NCI-H1436 (cell line): ENCODE data around the gene TNNC2.
"Not testable (repeated sequence)": the region's sequence is repeated elsewhere in the genome, so short reads cannot be mapped to it uniquely, and the experiment has no call there.

Source experiments
- DNase-seq: peaks from one replicate; lab custom pipeline; 2025; lab: John Stamatoyannopoulos, UW

The TNNC2 gene

GRCh38 chr20:45822857-45823256 lies 4.3 kb downstream of the TNNC2 start:
- peak; percentile 7 for DNase-seq

- DNase-seq: peak; percentile 10
Measured at GRCh38 chr20:45821947-45822346, 5.2 kb downstream of the TNNC2 start.

DNA sequence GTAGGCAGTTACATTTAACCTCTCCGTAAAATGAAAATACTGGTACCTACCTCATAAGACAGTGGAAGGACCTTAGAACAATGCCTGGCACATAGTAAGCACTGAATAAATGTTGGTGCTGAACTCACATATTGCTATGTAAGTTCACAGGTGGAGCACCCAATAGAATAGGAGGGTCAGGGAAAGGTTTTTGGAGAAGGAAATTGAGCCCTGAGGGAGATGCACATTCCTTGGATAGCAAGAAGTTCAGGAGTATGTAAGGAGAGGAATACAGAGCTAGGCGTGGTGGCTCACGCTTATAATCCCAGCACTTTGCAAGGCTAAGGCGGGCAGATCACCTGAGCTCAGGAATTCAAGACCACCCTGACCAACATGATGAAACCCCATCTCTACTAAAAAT lies 7.6 kb downstream of the TNNC2 start:
- DNase-seq: no peak

DNA sequence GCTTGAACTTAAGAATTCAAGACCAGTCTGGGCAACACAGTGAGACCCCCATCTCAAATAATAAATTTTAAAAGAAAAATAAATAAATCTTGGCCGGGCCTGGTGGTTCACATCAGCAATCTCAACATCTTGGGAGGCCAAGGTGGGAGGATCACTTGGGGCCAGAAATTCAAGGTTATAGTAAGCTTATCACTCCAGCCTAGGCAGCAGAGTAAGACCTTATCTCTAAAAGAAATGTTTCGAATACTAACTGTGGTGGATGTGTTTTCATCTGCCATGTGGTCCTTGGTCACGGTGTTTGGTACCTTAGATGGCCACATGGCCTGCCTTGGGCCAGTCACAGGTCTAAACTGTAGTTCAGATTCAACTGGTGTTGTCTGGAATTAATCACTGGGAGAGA lies 8.9 kb downstream of the TNNC2 start:
- DNase-seq: no peak

DNA sequence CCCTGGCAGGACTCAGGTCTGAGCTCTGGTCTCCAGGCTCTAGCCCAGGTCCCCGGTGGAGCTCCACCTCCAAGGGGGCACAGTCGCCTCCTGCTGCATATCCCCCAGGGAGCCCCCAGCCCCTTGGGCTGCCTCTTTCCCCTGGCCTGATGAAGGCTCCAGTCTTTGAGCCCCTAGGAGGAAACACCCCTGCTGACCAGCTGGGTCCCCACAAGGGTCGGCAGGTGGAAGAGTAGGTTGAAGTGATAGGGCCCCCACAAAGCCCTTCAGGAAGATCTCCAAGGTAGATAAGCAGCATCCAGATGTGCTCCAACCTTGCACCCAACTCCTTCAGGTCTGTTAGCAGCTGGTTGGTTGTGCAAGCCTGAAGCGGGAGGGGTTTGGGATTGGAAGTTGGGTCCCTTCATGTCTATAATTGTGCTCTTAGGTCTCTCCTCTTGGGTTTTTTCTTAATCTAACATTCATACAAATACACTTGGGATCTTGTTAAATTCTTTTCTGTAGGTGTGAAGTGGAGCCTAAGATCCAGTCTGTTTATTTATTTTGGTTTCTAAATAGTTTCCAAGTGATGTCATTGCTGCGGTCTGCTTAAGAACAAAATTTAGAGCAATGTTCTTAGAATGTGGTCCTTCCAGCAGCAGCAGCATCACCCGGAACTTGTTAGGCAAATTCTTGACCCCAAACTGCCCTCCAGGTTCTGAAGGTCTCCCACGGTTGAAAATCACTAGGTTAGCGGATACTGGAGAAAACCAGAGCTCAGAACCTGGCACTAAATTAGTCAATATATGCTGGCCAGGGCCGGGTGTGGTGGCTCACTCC lies 9.5 kb downstream of the TNNC2 start:
- no peak for DNase-seq

- no peak for DNase-seq
Measured at GRCh38 chr20:45816951-45817350, 10.2 kb downstream of the TNNC2 start.

DNA sequence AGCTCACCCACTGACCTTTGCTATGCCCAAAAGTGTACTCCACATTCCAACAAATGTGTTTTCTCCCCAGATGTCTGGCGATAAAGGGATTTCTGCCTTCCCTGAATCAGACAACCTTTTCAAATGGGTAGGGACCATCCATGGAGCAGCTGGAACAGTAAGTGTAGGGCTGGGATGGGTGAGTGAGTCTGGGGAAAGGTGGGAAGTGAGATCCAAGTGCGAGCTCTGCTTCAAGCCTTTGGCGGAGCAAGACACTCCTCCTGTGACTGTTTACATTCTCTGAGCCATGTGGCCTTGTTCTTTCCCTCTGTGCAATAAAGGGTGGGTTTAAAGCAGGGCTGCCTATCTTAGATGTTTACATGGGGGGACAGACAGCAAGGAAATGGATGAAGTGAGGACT lies 12.8 kb downstream of the TNNC2 start:
- DNase-seq: no peak

- DNase-seq: no peak
Measured at GRCh38 chr20:45813489-45813888, 13.6 kb downstream of the TNNC2 start.

- DNase-seq: no peak
Measured at GRCh38 chr20:45813006-45813340, 14.1 kb downstream of the TNNC2 start.

GRCh38 chr20:45812157-45813005 lies 14.7 kb downstream of the TNNC2 start, which contains the start of gene UBE2C:
Gene UBE2C (plus strand): TSS chr20:45812644. CDS start chr20:45812696, 52 bp downstream.
- DNase-seq: peak; percentile 98

GRCh38 chr20:45810191-45810970 lies 16.7 kb downstream of the TNNC2 start:
- no peak for DNase-seq

DNA sequence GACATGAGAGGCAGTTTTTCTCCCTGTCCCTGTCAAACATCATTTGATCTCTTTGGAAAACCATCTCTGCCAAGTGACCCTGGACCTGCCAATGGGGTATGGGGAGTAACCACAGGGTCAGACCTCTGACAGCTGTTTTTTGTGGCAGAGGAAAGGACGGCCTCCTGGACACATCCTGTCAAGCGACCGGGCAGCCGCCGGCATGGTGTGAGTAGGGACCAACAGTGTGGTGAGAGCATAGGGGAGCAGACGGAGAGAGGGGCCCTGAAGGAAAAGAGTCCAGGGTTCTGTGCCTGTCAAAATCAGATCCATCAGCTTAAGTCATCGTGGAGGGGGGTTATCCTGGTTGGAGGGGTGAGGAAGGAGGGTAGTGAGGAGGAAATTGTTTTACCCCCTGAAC lies 25.3 kb downstream of the TNNC2 start:
- DNase-seq: no peak

DNA sequence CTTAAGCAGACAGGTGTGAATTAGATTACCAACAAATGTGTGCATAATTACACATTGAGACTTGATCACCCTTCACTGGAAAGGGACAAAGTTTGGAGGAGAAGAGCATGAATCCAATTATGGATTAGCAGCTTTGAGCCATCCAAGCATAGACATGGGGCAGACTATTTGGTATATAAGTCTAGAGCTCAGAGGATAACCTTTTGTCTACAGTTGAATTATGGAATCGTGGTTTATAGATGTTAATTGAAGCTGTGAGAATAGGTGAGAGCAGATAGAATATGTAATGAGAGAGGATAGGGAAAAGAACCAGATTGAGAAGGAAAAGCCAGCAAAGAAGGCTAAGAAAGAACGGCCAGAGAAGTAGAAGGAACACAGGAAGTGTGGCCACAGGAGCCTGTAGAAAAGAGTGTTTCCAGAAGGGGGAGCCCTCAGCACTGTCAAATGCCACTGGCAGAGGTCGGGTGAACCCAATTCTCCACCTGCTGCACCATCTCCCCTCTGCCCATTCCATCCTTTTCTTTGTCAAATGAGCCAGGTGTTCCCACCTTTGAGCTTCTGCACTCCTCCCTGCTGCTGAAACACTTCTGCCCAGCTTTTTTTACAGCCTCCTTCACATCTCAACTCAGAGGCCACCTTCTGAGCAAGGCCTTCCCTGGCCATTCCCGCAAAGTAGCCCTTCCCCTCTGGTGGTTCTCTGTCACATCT lies 28.0 kb downstream of the TNNC2 start:
- DNase-seq: peak; percentile 42

- DNase-seq: not testable (repeated sequence)
Measured at GRCh38 chr20:45797955-45798354, 29.2 kb downstream of the TNNC2 start.

GRCh38 chr20:45797510-45797909 lies 29.6 kb downstream of the TNNC2 start:
- DNase-seq: not testable (repeated sequence)

DNA sequence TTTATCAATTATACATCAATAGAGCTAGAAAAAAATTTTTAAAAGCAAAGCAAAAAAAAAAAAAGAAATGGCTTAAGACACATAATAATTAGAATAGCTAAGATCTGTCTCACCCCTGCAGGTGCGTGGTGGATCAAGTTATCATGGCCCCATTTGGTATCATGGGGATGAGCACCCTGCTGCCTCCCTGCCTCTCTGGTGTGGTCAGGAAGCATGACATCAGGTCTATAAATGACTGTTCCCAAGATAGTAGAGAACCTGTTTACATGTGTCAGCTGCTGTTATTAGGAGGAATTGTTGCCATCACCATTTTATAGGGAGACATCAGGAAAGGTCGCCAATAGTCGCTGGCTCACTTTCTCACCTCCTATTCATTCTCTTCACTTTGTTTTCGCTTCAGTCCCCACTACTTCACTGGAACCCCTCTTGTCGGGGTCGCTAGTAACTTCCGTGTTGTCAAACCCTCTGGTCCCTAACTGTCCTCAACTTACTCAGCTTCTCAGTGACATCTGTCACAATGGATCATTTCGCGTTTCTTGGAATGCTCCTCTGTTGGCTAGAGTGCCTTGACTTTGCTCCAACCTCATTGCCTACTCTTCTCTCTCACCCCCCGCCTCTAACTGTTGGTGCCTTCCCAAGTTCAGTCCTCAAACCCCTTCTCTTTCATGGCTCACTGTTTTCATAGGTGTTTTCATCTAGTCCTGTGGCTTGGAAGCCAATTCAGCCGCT lies 30.6 kb downstream of the TNNC2 start:
- DNase-seq: no peak

- no peak for DNase-seq
Measured at GRCh38 chr20:45792317-45793118, 34.6 kb downstream of the TNNC2 start.

- DNase-seq: no peak
Measured at GRCh38 chr20:45788351-45788750, 38.8 kb downstream of the TNNC2 start.

- DNase-seq: no peak
Measured at GRCh38 chr20:45783656-45784294, 43.3 kb downstream of the TNNC2 start.

GRCh38 chr20:45782890-45783289 lies 44.2 kb downstream of the TNNC2 start:
- DNase-seq: no peak
